ENCODE data around the gene R3HCC1L.
"Not testable (repeated sequence)": the region's sequence is repeated elsewhere in the genome, so short reads cannot be mapped to it uniquely, and the experiment has no call there.

R3HCC1L gene

GRCh38 chr10:98133075-98133752 lies 1.2 kb upstream of the R3HCC1L start:
- not testable (repeated sequence) for DNase-seq

GRCh38 chr10:98134117-98134430 lies 383 bp upstream of the R3HCC1L start:
- no peak for DNase-seq

GRCh38 chr10:98135222-98135899 lies 904 bp downstream of the R3HCC1L start:
- no peak for DNase-seq

- DNase-seq = not testable (repeated sequence)
Observed at GRCh38 chr10:98136775-98137174, 2.3 kb downstream of the R3HCC1L start.

GRCh38 chr10:98138031-98138430 lies 3.6 kb downstream of the R3HCC1L start:
- no peak for DNase-seq

GRCh38 chr10:98139431-98139830 lies 5.0 kb downstream of the R3HCC1L start:
- DNase-seq = no peak

- no peak for DNase-seq
Observed at GRCh38 chr10:98141484-98142073, 7.1 kb downstream of the R3HCC1L start.

- no peak for DNase-seq
Observed at GRCh38 chr10:98144985-98145384, 10.5 kb downstream of the R3HCC1L start.

- DNase-seq = no peak
Observed at GRCh38 chr10:98149858-98150257, 15.4 kb downstream of the R3HCC1L start.

GRCh38 chr10:98150544-98150943 lies 16.1 kb downstream of the R3HCC1L start:
- no peak for DNase-seq

GRCh38 chr10:98152778-98153177 lies 18.3 kb downstream of the R3HCC1L start:
- not testable (repeated sequence) for DNase-seq

- DNase-seq = not testable (repeated sequence)
Observed at GRCh38 chr10:98153213-98153958, 18.9 kb downstream of the R3HCC1L start.

- DNase-seq = no peak
Observed at GRCh38 chr10:98154076-98154475, 19.6 kb downstream of the R3HCC1L start.

- no peak for DNase-seq
Observed at GRCh38 chr10:98158576-98158975, 24.1 kb downstream of the R3HCC1L start.

GRCh38 chr10:98163941-98164340 lies 29.5 kb downstream of the R3HCC1L start:
- DNase-seq = no peak

GRCh38 chr10:98167191-98167590 lies 32.7 kb downstream of the R3HCC1L start:
- DNase-seq = no peak

GRCh38 chr10:98168147-98168546 lies 33.7 kb downstream of the R3HCC1L start:
- no peak for DNase-seq

GRCh38 chr10:98168766-98169165 lies 34.3 kb downstream of the R3HCC1L start:
- no peak for DNase-seq

GRCh38 chr10:98169379-98169778 lies 34.9 kb downstream of the R3HCC1L start:
- DNase-seq = no peak

- peak; percentile 5 for DNase-seq
Observed at GRCh38 chr10:98170249-98171117, 36.0 kb downstream of the R3HCC1L start.

GRCh38 chr10:98172073-98172472 lies 37.6 kb downstream of the R3HCC1L start:
- no peak for DNase-seq

GRCh38 chr10:98172495-98172894 lies 38.0 kb downstream of the R3HCC1L start:
- DNase-seq = no peak

- DNase-seq = no peak
Observed at GRCh38 chr10:98173260-98173659, 38.8 kb downstream of the R3HCC1L start.

All from DMS79 treated with DMSO at 0.1 percent for 48 hours (cell line).